Activated T-helper 1 cell treated with anti-CD3 and anti-CD28 coated beads, Interleukin-12 subunit alpha, Interleukin-12 subunit beta, Interleukin-2, Interleukin-4 antibody, amounts not matched to agents 30 ng/mL and 10 ng/mL and 1 ng/mL, durations not matched to agents 14 hours and 24 hours and 36 hours (primary cell): ENCODE results near the gene ST8SIA5. TPM values are rescaled to one million over a fixed set of nuclear protein-coding genes. Genes with fewer than 3 reads are reported as not detected.

Experiments
- DNase-seq: peaks from one replicate; pipeline ENCODE4 v3.0.0; 2021; ENCODE audit warnings: low spot score
- H3K27ac Mint-ChIP-seq: one replicate; pipeline ENCODE4 v1.8.0; 2021; ENCODE audit warnings: mild to moderate bottlenecking, mixed read lengths
- H3K27me3 Mint-ChIP-seq: one replicate; pipeline ENCODE4 v1.8.0; 2022; ENCODE audit warnings: mild to moderate bottlenecking, moderate library complexity, mixed read lengths; ENCODE audit not compliant: insufficient read depth
- H3K36me3 Mint-ChIP-seq: one replicate; pipeline ENCODE4 v1.8.0; 2021; ENCODE audit warnings: low read depth, mixed read lengths
- H3K4me1 Mint-ChIP-seq: one replicate; pipeline ENCODE4 v1.8.0; 2021; ENCODE audit warnings: low read depth, mixed read lengths
- H3K4me3 Mint-ChIP-seq: one replicate; pipeline ENCODE4 v1.8.0; 2021; ENCODE audit warnings: mild to moderate bottlenecking, moderate library complexity, mixed read lengths
- H3K9me3 Mint-ChIP-seq: one replicate; pipeline ENCODE4 v1.8.0; 2021; ENCODE audit warnings: mixed read lengths
- intact Hi-C: fragments of 100-400 bp; cut with micrococcal nuclease; formaldehyde crosslinking; loops from one replicate; pipeline ENCODE4 v1.15.1; 2024
- total RNA-seq: library from RNA; stranded (reverse); gene quantifications from 2 replicates; pipeline ENCODE4 v1.2.3, GENCODE V29; 2022

Gene ST8SIA5
- total RNA-seq, 1 donor from 2014 or later, result not detected

- intact Hi-C loops, result no loop called here
- peaks cover 2% of the 10 kb centered on the region for H3K27me3 Mint-ChIP-seq
- no peaks in the 10 kb centered on the region for H3K4me1 Mint-ChIP-seq
- H3K36me3 Mint-ChIP-seq, result no peaks in the 10 kb centered on the region
- no peak overlapping the region for H3K4me3 Mint-ChIP-seq
- no peak overlapping the region for H3K27ac Mint-ChIP-seq
- H3K9me3 Mint-ChIP-seq, result peaks cover 8% of the 10 kb centered on the region
- no peak for DNase-seq
Observed at GRCh38 chr18:46696268-46696667, 60.6 kb downstream of the ST8SIA5 start.

GRCh38 chr18:46693996-46694395 lies 62.9 kb downstream of the ST8SIA5 start:
- Mint-ChIP-seq H3K27me3 (peaks cover 2% of the 10 kb centered on the region), H3K9me3 (peaks cover 8% of the 10 kb centered on the region), H3K27ac (no peak overlapping the region), H3K4me1 (no peaks in the 10 kb centered on the region), H3K4me3 (no peak overlapping the region), H3K36me3 (no peaks in the 10 kb centered on the region)
- DNase-seq, result no peak
- intact Hi-C loops, result no loop called here

DNA sequence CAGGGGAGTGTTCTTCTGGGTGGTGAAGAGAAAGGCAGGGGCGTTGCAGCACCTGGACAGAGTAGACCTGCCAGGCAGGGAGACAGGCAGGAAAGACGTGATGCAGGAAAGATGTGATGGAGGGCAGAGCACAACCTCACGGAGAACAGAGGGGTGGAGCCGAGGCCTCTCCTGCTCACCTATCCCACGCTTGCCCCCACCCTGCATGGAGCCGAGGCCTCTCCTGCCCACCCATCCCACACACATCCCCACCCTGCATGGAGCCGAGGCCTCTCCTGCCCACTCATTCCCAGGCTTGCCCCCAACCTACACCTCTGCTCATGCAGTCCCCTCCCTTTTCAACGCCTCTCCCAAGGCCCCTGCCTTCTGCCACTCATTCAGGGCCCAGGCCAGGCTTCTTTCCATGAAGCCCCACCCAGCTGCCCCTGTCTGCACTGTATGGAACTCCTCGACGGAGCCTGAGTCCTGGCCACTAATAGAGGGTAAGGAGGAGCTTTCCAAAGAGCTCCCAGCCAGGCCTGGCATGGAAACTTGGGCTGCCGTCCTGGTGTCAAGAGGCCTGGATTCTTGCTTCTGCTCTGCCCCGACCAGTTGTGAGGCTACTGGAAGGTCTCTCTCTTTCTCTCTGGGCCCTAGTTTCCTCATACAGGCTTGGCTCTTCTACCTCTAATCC lies 67.9 kb downstream of the ST8SIA5 start:
- no peaks in the 10 kb centered on the region for H3K27me3 Mint-ChIP-seq
- no peak overlapping the region for H3K27ac Mint-ChIP-seq
- no peak overlapping the region for H3K4me3 Mint-ChIP-seq
- no peaks in the 10 kb centered on the region for H3K9me3 Mint-ChIP-seq
- no peaks in the 10 kb centered on the region for H3K36me3 Mint-ChIP-seq
- intact Hi-C loops, result no loop called here
- H3K4me1 Mint-ChIP-seq, result no peaks in the 10 kb centered on the region
- no peak for DNase-seq

DNA sequence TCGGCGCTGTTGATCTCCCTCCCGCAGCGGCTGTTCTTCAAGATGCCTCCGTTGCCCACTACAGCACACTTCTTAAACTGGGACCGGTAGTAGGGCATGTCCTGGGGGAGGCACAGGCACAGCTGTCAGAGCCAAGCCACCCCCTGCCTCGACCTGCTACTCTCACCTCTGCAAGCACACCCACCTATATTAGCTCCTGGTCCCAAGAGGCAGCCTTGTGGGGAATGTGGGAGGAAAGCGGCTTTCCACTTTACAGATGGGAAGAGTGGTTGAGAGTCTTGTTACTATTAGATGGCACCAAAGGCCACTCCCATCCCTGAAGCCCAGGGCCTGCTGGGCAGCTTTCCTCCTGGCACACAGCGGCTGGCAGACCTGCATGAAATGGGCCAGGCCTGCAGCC lies 70.7 kb downstream of the ST8SIA5 start:
- Mint-ChIP-seq H3K27ac (no peak overlapping the region), H3K4me3 (no peak overlapping the region), H3K9me3 (no peaks in the 10 kb centered on the region), H3K36me3 (no peaks in the 10 kb centered on the region), H3K4me1 (no peaks in the 10 kb centered on the region), H3K27me3 (no peaks in the 10 kb centered on the region)
- intact Hi-C loops, result no loop called here
- no peak for DNase-seq

- intact Hi-C loops, result no loop called here
Observed at GRCh38 chr18:46683252-46683651, 73.6 kb downstream of the ST8SIA5 start.

GRCh38 chr18:46680784-46681695 lies 75.8 kb downstream of the ST8SIA5 start:
- Mint-ChIP-seq H3K27ac (no peak overlapping the region), H3K36me3 (no peaks in the 10 kb centered on the region), H3K9me3 (no peaks in the 10 kb centered on the region), H3K27me3 (peaks cover 3% of the 10 kb centered on the region), H3K4me1 (no peaks in the 10 kb centered on the region), H3K4me3 (no peak overlapping the region)
- no peak for DNase-seq
- intact Hi-C loops, result no loop called here

More at GRCh38 chr18:46683252-46683651, 73.6 kb downstream of the ST8SIA5 start:
- Mint-ChIP-seq H3K4me1 (no peaks in the 10 kb centered on the region), H3K27ac (no peak overlapping the region), H3K27me3 (no peaks in the 10 kb centered on the region), H3K9me3 (no peaks in the 10 kb centered on the region), H3K4me3 (no peak overlapping the region), H3K36me3 (no peaks in the 10 kb centered on the region)
- DNase-seq, result no peak

DNA sequence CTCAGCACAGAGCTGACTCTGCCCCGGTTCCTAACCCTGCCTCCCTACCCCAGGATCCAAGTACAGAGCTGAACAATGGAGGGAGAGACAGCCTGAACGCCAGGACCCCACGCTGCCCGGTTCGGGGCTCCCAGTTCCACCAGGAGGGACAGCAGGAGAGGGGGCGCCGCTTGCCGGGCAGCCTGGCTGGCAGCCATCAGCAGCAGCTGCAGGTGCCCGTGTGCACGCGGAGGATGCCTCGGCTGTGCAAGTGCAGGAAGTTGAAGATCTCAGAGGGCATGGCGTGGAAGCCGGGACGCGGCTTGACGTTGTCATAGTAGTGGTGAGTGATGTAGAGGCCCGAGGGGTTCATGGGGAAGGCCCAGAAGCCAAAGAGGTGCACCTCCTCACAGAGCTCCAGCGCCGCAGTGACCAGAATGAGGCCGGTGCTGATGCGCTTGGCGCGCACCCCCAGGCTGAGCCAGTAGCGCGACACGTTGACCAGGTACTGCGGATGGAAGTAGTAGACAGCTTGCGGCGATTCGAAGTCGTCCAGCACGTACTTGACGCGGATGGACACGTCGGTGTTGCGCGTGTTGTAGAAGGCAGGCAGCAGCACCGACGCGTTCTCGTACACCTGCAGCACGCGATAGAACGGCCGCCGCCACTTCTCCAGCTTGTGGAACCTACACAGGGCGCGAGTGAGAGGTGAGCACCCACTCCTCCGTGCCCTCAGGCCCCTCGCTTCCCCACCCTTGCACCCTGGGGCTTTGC lies 76.8 kb downstream of the ST8SIA5 start:
- peaks cover 3% of the 10 kb centered on the region for H3K27me3 Mint-ChIP-seq
- no peak overlapping the region for H3K4me3 Mint-ChIP-seq
- H3K9me3 Mint-ChIP-seq, result no peaks in the 10 kb centered on the region
- intact Hi-C loops, result no loop called here
- no peak overlapping the region for H3K27ac Mint-ChIP-seq
- H3K4me1 Mint-ChIP-seq, result no peaks in the 10 kb centered on the region
- H3K36me3 Mint-ChIP-seq, result no peaks in the 10 kb centered on the region
- no peak for DNase-seq

DNA sequence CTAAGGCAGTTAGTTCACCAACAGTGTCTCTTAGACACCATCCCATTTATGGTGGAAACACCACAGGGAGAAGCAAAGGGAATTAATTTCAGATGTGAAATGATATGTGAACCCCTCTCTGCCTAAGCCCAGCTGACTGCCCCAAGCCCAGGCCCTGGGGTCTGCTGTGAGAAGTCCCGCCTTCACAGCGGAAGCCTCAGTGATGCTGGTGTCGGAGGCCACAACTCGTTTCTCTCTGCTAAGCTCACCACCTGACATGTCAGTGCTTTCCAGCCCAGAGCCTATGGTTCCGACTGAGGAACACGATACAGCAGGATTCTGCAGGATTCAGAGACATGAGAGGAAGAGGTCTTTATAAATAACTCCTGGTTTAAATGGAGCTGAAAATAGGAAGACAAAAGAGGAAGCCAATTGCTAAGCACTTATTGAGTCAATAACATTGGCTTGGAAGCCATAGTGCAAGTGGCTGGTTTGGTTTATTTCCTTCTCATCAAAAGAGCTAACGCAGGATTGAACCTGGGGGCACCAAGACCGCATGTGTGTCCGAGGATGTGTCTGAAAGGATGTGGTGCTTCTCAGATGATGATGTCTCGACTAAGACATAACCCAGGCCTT lies 78.0 kb downstream of the ST8SIA5 start:
- intact Hi-C loops, result no loop called here

GRCh38 chr18:46678041-46678440 lies 78.8 kb downstream of the ST8SIA5 start:
- intact Hi-C loops, result no loop called here
- H3K27me3 Mint-ChIP-seq, result peaks cover 6% of the 10 kb centered on the region
- no peak overlapping the region for H3K27ac Mint-ChIP-seq

More for the DNA sequence above, 78.0 kb downstream of the ST8SIA5 start:
- H3K27ac Mint-ChIP-seq, result no peak overlapping the region
- no peaks in the 10 kb centered on the region for H3K36me3 Mint-ChIP-seq
- no peaks in the 10 kb centered on the region for H3K4me1 Mint-ChIP-seq
- DNase-seq, result no peak
- H3K9me3 Mint-ChIP-seq, result no peaks in the 10 kb centered on the region
- no peak overlapping the region for H3K4me3 Mint-ChIP-seq
- H3K27me3 Mint-ChIP-seq, result peaks cover 6% of the 10 kb centered on the region

DNA sequence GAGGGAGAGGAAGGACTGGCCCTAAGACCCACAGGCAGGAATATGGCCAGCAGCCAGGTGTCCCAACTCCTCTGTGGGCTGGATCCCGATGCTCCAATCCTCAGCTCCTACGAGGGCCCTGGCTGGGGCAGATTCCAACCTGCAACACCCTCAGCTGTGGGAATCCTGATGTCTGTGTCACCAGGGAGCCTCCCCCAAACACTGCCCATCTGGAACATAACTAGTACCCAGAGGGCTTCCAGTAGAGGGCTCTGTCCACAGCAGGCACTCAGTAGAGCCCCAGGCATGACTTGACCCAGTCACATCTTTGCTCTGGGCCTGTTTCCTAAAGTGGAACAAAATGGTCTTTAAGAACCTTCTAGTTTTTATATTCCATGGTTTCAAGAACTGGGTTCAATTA lies 79.2 kb downstream of the ST8SIA5 start:
- intact Hi-C loops, result no loop called here
- Mint-ChIP-seq H3K9me3 (no peaks in the 10 kb centered on the region), H3K27ac (no peak overlapping the region), H3K4me3 (no peak overlapping the region), H3K4me1 (no peaks in the 10 kb centered on the region), H3K36me3 (no peaks in the 10 kb centered on the region), H3K27me3 (peaks cover 6% of the 10 kb centered on the region)
- DNase-seq, result no peak

More at GRCh38 chr18:46678041-46678440, 78.8 kb downstream of the ST8SIA5 start:
- Mint-ChIP-seq H3K4me1 (no peaks in the 10 kb centered on the region), H3K36me3 (no peaks in the 10 kb centered on the region), H3K4me3 (no peak overlapping the region), H3K9me3 (no peaks in the 10 kb centered on the region)
- no peak for DNase-seq

DNA sequence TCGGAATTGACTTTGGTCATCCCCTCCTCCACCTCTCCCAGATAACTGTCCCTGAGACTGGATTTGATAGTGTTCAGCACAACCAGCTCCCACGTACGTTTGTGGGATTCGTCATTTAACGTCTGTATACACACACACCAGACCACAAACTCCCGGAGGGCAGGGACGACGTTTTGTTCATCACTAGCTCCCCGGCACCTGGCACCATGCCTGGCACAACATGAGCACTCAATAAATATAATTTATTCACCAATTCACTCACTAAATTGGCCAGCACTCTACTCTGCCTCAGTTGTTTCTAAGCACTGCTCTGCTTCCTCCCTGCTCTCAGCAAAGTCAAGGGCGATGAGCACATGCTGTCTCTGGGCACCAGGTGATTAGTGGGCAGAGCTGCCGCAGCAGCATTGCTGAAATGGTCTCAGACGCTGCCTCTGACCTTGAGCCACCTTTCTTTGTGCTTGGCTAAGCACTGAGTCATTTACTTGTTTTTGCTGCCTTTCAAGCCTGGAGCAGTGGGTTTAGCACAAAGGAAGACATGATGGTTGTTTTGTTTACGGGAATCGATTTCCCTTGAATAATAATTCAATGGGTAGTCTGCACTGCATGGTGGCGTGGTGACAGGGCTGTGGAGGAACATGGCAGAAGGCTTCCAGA lies 80.5 kb downstream of the ST8SIA5 start:
- intact Hi-C loops, result no loop called here
- Mint-ChIP-seq H3K4me1 (no peaks in the 10 kb centered on the region), H3K4me3 (no peak overlapping the region)

GRCh38 chr18:46675112-46675511 lies 81.7 kb downstream of the ST8SIA5 start:
- H3K27ac Mint-ChIP-seq, result no peak overlapping the region
- DNase-seq, result no peak

More for the DNA sequence above, 80.5 kb downstream of the ST8SIA5 start:
- H3K27ac Mint-ChIP-seq, result no peak overlapping the region
- no peaks in the 10 kb centered on the region for H3K36me3 Mint-ChIP-seq
- DNase-seq, result no peak
- H3K9me3 Mint-ChIP-seq, result no peaks in the 10 kb centered on the region
- peaks cover 6% of the 10 kb centered on the region for H3K27me3 Mint-ChIP-seq

More at GRCh38 chr18:46675112-46675511, 81.7 kb downstream of the ST8SIA5 start:
- Mint-ChIP-seq H3K4me1 (no peaks in the 10 kb centered on the region), H3K36me3 (no peaks in the 10 kb centered on the region), H3K9me3 (no peaks in the 10 kb centered on the region), H3K27me3 (peaks cover 9% of the 10 kb centered on the region), H3K4me3 (no peak overlapping the region)
- intact Hi-C loops, result no loop called here
